GM19468 (cell line): ENCODE results near the gene MSRB2.

Experiments
- ATAC-seq: cut with Tn5 transposase; IDR thresholded peaks from one replicate; pipeline ENCODE4 v1.9.1; 2021; ENCODE audit warnings: mild to moderate bottlenecking, moderate library complexity, moderate number of reproducible peaks; ENCODE audit not compliant: unreplicated experiment; ENCODE audit errors: extremely low read depth

The MSRB2 gene

GRCh38 chr10:23106331-23107072, 11.1 kb downstream of the MSRB2 start:
- no peak for ATAC-seq

- ATAC-seq = no peak
Measured at GRCh38 chr10:23110722-23111516, 15.5 kb downstream of the MSRB2 start.

GRCh38 chr10:23111517-23112286, 16.3 kb downstream of the MSRB2 start:
- ATAC-seq = no peak

- ATAC-seq = no peak
Measured at GRCh38 chr10:23114228-23114850, 19.0 kb downstream of the MSRB2 start.

GRCh38 chr10:23116486-23117205, 21.3 kb downstream of the MSRB2 start:
- ATAC-seq = no peak

- ATAC-seq = no peak
Measured at GRCh38 chr10:23120001-23120934, 24.9 kb downstream of the MSRB2 start.

- ATAC-seq = no peak
Measured at GRCh38 chr10:23121135-23121534, 25.8 kb downstream of the MSRB2 start.

GRCh38 chr10:23136462-23136861, 41.1 kb downstream of the MSRB2 start:
- ATAC-seq = no peak

GRCh38 chr10:23139677-23140076, 44.3 kb downstream of the MSRB2 start:
- no peak for ATAC-seq

- ATAC-seq = no peak
Measured at GRCh38 chr10:23141995-23142394, 46.6 kb downstream of the MSRB2 start.

GRCh38 chr10:23146258-23146657, 50.9 kb downstream of the MSRB2 start:
- no peak for ATAC-seq

- ATAC-seq = no peak
Measured at GRCh38 chr10:23147035-23147434, 51.7 kb downstream of the MSRB2 start.

- ATAC-seq = no peak
Measured at GRCh38 chr10:23148214-23148613, 52.8 kb downstream of the MSRB2 start.

GRCh38 chr10:23150091-23150490, 54.7 kb downstream of the MSRB2 start:
- no peak for ATAC-seq

GRCh38 chr10:23150610-23151009, 55.2 kb downstream of the MSRB2 start:
- ATAC-seq = no peak

- ATAC-seq = no peak
Measured at GRCh38 chr10:23151071-23151470, 55.7 kb downstream of the MSRB2 start.

- no peak for ATAC-seq
Measured at GRCh38 chr10:23155169-23155568, 59.8 kb downstream of the MSRB2 start.

GRCh38 chr10:23156447-23157150, 61.2 kb downstream of the MSRB2 start:
- ATAC-seq = no peak
